ENCODE data around the gene DENND2C.

- TF ChIP-seq ZNF384 (IDR thresholded peaks at IDR 0.05) = no peak
- no peak for TF ChIP-seq SP1 (IDR thresholded peaks at IDR 0.05)
- no peak for TF ChIP-seq ELF4 (IDR thresholded peaks at IDR 0.05)
Measured at GRCh38 chr1:114715952-114716303, 46.1 kb upstream of the DENND2C start.
